SJSA1 (cell line): ENCODE data around the gene TRIM69. TPM values are rescaled to one million over a fixed set of nuclear protein-coding genes. Genes with fewer than 3 reads are reported as not detected.
"Not testable (repeated sequence)": the region's sequence is repeated elsewhere in the genome, so short reads cannot be mapped to it uniquely, and the experiment has no call there.

Experiments used
- DNase-seq, 2 experiments: peaks; one replicate each; pipeline ENCODE4 v3.0.0-alpha.2; 2015 to 2020; ENCODE audit warnings: low spot score in 2 of 2, low read depth in 1 of 2
- H3K27ac ChIP-seq: fragments of 250-450 bp; sonication (Bioruptor Pico); 2 replicates; pipeline ENCODE4 v1.5.1; 2020; ENCODE audit warnings: mild to moderate bottlenecking, moderate library complexity
- H3K27me3 ChIP-seq: fragments of 250-450 bp; sonication (Bioruptor Pico); replicated peaks from 2 replicates; pipeline ENCODE4 v1.5.1; 2020; ENCODE audit warnings: mild to moderate bottlenecking, moderate library complexity
- H3K36me3 ChIP-seq: fragments of 250-450 bp; sonication (Bioruptor Pico); 2 replicates; pipeline ENCODE4 v1.5.1; 2020; ENCODE audit warnings: mild to moderate bottlenecking
- H3K4me1 ChIP-seq: fragments of 250-450 bp; sonication (Bioruptor Pico); replicated peaks from 2 replicates; pipeline ENCODE4 v1.6.1; 2021; ENCODE audit warnings: mild to moderate bottlenecking
- H3K4me3 ChIP-seq: fragments of 250-450 bp; sonication (Bioruptor Pico); 2 replicates; pipeline ENCODE4 v1.5.1; 2020; ENCODE audit warnings: mild to moderate bottlenecking
- H3K9me3 ChIP-seq: fragments of 250-450 bp; sonication (Bioruptor Pico); replicated peaks from 2 replicates; pipeline ENCODE4 v1.5.1; 2020; ENCODE audit warnings: mild to moderate bottlenecking
- total RNA-seq: library from RNA; depleted of rRNA; stranded (reverse); fragments of >200 nt; shearing (Covaris generic); gene quantifications from 2 replicates; pipeline ENCODE4 v1.2.3, GENCODE V29; 2014; rRNA removed

The TRIM69 gene, protein sequence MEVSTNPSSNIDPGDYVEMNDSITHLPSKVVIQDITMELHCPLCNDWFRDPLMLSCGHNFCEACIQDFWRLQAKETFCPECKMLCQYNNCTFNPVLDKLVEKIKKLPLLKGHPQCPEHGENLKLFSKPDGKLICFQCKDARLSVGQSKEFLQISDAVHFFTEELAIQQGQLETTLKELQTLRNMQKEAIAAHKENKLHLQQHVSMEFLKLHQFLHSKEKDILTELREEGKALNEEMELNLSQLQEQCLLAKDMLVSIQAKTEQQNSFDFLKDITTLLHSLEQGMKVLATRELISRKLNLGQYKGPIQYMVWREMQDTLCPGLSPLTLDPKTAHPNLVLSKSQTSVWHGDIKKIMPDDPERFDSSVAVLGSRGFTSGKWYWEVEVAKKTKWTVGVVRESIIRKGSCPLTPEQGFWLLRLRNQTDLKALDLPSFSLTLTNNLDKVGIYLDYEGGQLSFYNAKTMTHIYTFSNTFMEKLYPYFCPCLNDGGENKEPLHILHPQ
- 9.1 and 10.9 TPM in 2 replicates for total RNA-seq

GRCh38 chr15:44736181-44736765 is at the start of gene TRIM69:
Gene TRIM69, plus strand, starts transcription at chr15:44736528. Its CDS starts 177 bp downstream, at chr15:44736705.
- no peak within 1 kb of the TSS for H3K27ac ChIP-seq
- DNase-seq: no peak
- no peaks in the 10 kb centered on the region for H3K4me1 ChIP-seq
- H3K9me3 ChIP-seq: no peaks in the 10 kb centered on the region
- H3K27me3 ChIP-seq: no peaks in the 10 kb centered on the region
- H3K4me3 ChIP-seq: no peak within 1 kb of the TSS
- H3K36me3 ChIP-seq: no peaks in the 10 kb centered on the region

DNA sequence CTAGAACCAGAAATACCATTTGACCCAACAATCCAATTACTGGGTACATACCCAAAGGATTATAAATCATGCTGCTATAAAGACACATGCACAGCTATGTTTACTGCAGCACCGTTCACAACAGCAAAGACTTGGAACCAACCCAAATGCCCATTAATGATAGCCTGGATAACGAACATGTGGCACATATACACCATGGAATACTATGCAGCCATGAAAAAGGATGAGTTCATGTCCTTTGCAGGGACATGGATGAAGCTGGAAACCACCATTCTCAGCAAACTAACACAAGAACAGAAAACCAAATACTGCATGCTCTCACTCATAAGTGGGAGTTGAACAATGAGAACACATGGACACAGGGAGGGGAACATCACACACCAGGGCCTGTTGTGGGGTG is 47.0 kb upstream of the TRIM69 start:
- not testable (repeated sequence) for H3K36me3 ChIP-seq, DNase-seq, H3K27me3 ChIP-seq, H3K4me1 ChIP-seq, H3K27ac ChIP-seq, H3K4me3 ChIP-seq, H3K9me3 ChIP-seq

DNA sequence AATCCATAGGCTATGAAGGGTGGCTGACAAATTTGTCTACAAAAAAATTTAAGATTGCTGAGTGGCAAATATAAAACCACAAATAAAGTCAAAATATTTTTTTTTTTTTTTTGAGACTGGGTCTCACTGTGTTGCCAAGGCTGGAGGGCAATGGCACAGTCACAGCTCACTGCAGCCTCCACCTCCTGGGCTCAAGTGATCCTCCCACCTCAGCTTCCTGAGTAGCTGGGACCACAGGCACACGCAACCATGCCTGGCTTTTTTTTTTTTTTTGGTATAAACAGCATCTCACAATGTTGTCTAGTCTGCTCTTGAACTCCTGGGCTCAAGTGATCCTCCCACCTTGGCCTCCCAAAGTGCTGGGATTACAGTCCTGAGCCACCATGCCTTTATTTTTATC is 46.1 kb upstream of the TRIM69 start:
- not testable (repeated sequence) for H3K9me3 ChIP-seq, H3K27ac ChIP-seq, H3K4me1 ChIP-seq, H3K4me3 ChIP-seq, DNase-seq, H3K27me3 ChIP-seq, H3K36me3 ChIP-seq

DNA sequence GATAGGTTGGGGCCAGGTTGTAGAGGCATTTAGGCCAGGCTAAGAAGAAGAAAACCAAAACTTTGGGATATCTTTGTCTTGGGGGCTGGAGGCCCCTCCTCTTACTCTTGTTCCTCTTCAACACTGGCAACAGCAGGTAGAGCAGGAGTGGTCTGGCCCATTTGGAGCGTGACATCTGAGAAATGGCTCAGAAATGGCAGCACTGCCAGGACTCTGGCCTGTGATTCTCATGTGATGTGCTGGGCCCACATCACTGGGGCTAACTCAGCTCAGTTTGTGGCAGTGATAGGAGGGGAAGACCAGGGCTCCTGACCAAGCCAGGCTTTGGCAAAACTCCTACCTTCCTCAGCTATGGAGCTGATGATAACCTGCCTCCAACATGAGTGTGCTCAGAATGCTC is 43.7 kb upstream of the TRIM69 start:
- Histone ChIP-seq H3K9me3 (0 out of 2 replicates have a peak, but pooled peaks cover 3% of the 10 kb centered on the region), H3K4me1 (no peaks in the 10 kb centered on the region), H3K27me3 (0 out of 2 replicates have a peak, but pooled peaks cover 4% of the 10 kb centered on the region), H3K27ac (no peak overlapping the region), H3K4me3 (no peak overlapping the region), H3K36me3 (no peaks in the 10 kb centered on the region)
- DNase-seq: no peak

GRCh38 chr15:44694416-44694815 is 41.9 kb upstream of the TRIM69 start:
- Histone ChIP-seq H3K36me3 (no peaks in the 10 kb centered on the region), H3K4me3 (no peak overlapping the region), H3K4me1 (no peaks in the 10 kb centered on the region), H3K27me3 (0 out of 2 replicates have a peak, but pooled peaks cover 4% of the 10 kb centered on the region), H3K27ac (no peak overlapping the region), H3K9me3 (no peaks in the 10 kb centered on the region)
- no peak for DNase-seq

GRCh38 chr15:44695294-44695693 is 41.0 kb upstream of the TRIM69 start:
- Histone ChIP-seq H3K27ac (no peak overlapping the region), H3K36me3 (no peaks in the 10 kb centered on the region)
- DNase-seq: no peak

DNA sequence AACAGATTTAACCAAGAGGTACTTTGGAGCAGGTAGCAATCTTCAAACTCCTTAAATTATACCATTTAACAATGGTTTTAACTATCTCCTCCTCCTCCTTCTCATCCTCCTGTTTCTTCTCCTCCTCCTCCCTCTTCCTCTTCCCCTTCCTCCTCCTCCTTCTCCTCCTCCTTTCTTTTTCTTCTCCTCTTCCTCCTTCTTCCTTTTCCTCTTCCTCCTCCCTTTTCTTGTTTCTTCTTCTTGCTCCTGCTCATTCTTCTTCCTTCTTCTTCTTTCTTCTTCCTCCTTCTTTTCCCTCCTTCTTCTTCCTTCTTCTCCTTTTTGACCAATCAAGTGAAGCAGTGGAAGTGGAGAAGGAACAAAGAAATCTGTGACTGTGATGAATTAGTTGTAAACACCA is 39.3 kb upstream of the TRIM69 start:
- no peaks in the 10 kb centered on the region for H3K36me3 ChIP-seq
- H3K4me1 ChIP-seq: no peaks in the 10 kb centered on the region
- H3K9me3 ChIP-seq: no peaks in the 10 kb centered on the region
- no peak overlapping the region for H3K4me3 ChIP-seq
- H3K27ac ChIP-seq: no peak overlapping the region
- DNase-seq: no peak
- H3K27me3 ChIP-seq: 0 out of 2 replicates have a peak, but pooled peaks cover 4% of the 10 kb centered on the region

More at GRCh38 chr15:44695294-44695693, 41.0 kb upstream of the TRIM69 start:
- H3K4me1 ChIP-seq: no peaks in the 10 kb centered on the region
- H3K27me3 ChIP-seq: 0 out of 2 replicates have a peak, but pooled peaks cover 4% of the 10 kb centered on the region
- no peak overlapping the region for H3K4me3 ChIP-seq
- no peaks in the 10 kb centered on the region for H3K9me3 ChIP-seq

- no peak for DNase-seq
Observed at GRCh38 chr15:44698641-44699040, 37.7 kb upstream of the TRIM69 start.

GRCh38 chr15:44700676-44701075 is 35.7 kb upstream of the TRIM69 start:
- not testable (repeated sequence) for H3K27ac ChIP-seq, H3K36me3 ChIP-seq, H3K4me3 ChIP-seq, H3K27me3 ChIP-seq, DNase-seq, H3K4me1 ChIP-seq, H3K9me3 ChIP-seq

More at GRCh38 chr15:44698641-44699040, 37.7 kb upstream of the TRIM69 start:
- Histone ChIP-seq H3K4me3 (no peak overlapping the region), H3K27me3 (0 out of 2 replicates have a peak, but pooled peaks cover 4% of the 10 kb centered on the region), H3K36me3 (no peaks in the 10 kb centered on the region), H3K9me3 (no peaks in the 10 kb centered on the region), H3K4me1 (no peaks in the 10 kb centered on the region), H3K27ac (no peak overlapping the region)

DNA sequence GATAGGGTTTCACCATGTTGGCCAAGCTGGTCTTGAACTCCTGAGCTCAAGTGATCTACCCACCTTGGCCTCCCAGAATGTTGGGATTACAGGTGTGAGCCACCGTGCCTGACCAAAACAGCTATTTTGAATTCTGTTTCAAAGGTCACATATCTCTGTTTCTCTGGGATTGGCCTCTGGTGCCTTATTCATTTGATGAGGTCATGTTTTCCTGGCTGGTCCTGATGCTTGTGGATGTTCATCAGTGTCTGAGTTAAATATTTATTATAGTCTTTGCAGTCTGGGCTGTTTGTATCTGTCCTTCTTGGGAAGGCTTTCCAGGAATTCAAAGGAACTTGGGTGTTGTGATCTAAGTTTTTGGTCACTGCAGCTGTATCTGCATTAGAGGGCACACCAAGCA is 30.3 kb upstream of the TRIM69 start:
- Histone ChIP-seq H3K4me1 (peaks cover 20% of the 10 kb centered on the region), H3K27me3 (no peaks in the 10 kb centered on the region), H3K27ac (no peak overlapping the region; the same call in 1 of the 2 replicates), H3K4me3 (no peak overlapping the region), H3K9me3 (no peaks in the 10 kb centered on the region), H3K36me3 (no peaks in the 10 kb centered on the region)
- no peak for DNase-seq

- peaks cover under 1% of the 10 kb centered on the region for H3K36me3 ChIP-seq
- no peak overlapping the region for H3K4me3 ChIP-seq
- peak; percentile 55 to 81 for DNase-seq
- peak overlapping the region; percentile 5; the same call in 1 of the 2 replicates for H3K27ac ChIP-seq
- no peaks in the 10 kb centered on the region for H3K9me3 ChIP-seq
- no peaks in the 10 kb centered on the region for H3K27me3 ChIP-seq
- peaks cover 20% of the 10 kb centered on the region for H3K4me1 ChIP-seq
Observed at GRCh38 chr15:44706401-44706800, 29.9 kb upstream of the TRIM69 start.

GRCh38 chr15:44706946-44707636 is 29.2 kb upstream of the TRIM69 start:
- Histone ChIP-seq H3K4me3 (no peak overlapping the region), H3K27me3 (no peaks in the 10 kb centered on the region), H3K9me3 (no peaks in the 10 kb centered on the region), H3K4me1 (peaks cover 20% of the 10 kb centered on the region), H3K36me3 (peaks cover 8% of the 10 kb centered on the region), H3K27ac (0 out of 2 replicates have a peak overlapping the region, but pooled peaks have one; percentile 5)
- no peak for DNase-seq

GRCh38 chr15:44710236-44711095 is 25.9 kb upstream of the TRIM69 start:
- H3K36me3 ChIP-seq: peaks cover 41% of the 10 kb centered on the region
- peak overlapping the region; percentile 88 for H3K4me3 ChIP-seq
- peak in 1 of 2 experiments; percentile 76 for DNase-seq
- H3K4me1 ChIP-seq: peaks cover 32% of the 10 kb centered on the region
- peak overlapping the region; percentile 99 for H3K27ac ChIP-seq
- H3K27me3 ChIP-seq: no peaks in the 10 kb centered on the region
- H3K9me3 ChIP-seq: no peaks in the 10 kb centered on the region
